ENCODE measurements around the gene RAPGEF4.

The RAPGEF4 gene

GRCh38 chr2:172806493-172806892 lies 70.8 kb downstream of the RAPGEF4 start:
- Histone ChIP-seq H3K79me2 (ENCODE audit: control insufficient read depth, low read length) (no peaks in the 10 kb centered on the region), H3K4me2 (ENCODE audit: low read length) (no peak overlapping the region), H3K9me3 (ENCODE audit: control insufficient read depth, insufficient read depth, low read length) (peaks cover 5% of the 10 kb centered on the region; the same call in 1 of the 2 replicates), H3K4me1 (ENCODE audit: control insufficient read depth, low read length) (no peaks in the 10 kb centered on the region), H3F3A (ENCODE audit: control insufficient read depth, insufficient read depth) (no peaks in the 10 kb centered on the region), H4K20me1 (ENCODE audit: control insufficient read depth, insufficient read depth, low read depth, low read length) (no peaks in the 10 kb centered on the region), H3K36me3 (ENCODE audit: control insufficient read depth, low read length) (no peaks in the 10 kb centered on the region), H3K27ac (ENCODE audit: low read depth, low read length) (no peak overlapping the region), H3K4me3 (ENCODE audit: low read length) (no peak overlapping the region), H3K27me3 (ENCODE audit: control insufficient read depth, low read length) (0 out of 2 replicates have a peak, but pooled peaks cover 3% of the 10 kb centered on the region), H3K9me2 (replicated peaks; ENCODE audit: control insufficient read depth, low read length) (no peaks in the 10 kb centered on the region)
- TF ChIP-seq EZH2phosphoT487 (IDR thresholded peaks at IDR 0.05; ENCODE audit: borderline replicate concordance, low read length), result no peak
- peak; percentile 82 for TF ChIP-seq CTCF (IDR thresholded peaks at IDR 0.05; ENCODE audit: low read depth, low read length, poor library complexity, severe bottlenecking)

GRCh38 chr2:172806996-172807395 lies 71.4 kb downstream of the RAPGEF4 start:
- Histone ChIP-seq H4K20me1 (ENCODE audit: control insufficient read depth, insufficient read depth, low read depth, low read length) (no peaks in the 10 kb centered on the region), H3K79me2 (ENCODE audit: control insufficient read depth, low read length) (no peaks in the 10 kb centered on the region), H3F3A (ENCODE audit: control insufficient read depth, insufficient read depth) (no peaks in the 10 kb centered on the region), H3K4me2 (ENCODE audit: low read length) (no peak overlapping the region), H3K9me3 (ENCODE audit: control insufficient read depth, insufficient read depth, low read length) (peaks cover 5% of the 10 kb centered on the region; the same call in 1 of the 2 replicates), H3K36me3 (ENCODE audit: control insufficient read depth, low read length) (no peaks in the 10 kb centered on the region), H3K4me3 (ENCODE audit: low read length) (no peak overlapping the region), H3K4me1 (ENCODE audit: control insufficient read depth, low read length) (no peaks in the 10 kb centered on the region), H3K27me3 (ENCODE audit: control insufficient read depth, low read length) (0 out of 2 replicates have a peak, but pooled peaks cover 3% of the 10 kb centered on the region), H3K9me2 (replicated peaks; ENCODE audit: control insufficient read depth, low read length) (no peaks in the 10 kb centered on the region), H3K27ac (ENCODE audit: low read depth, low read length) (no peak overlapping the region)
- TF ChIP-seq EZH2phosphoT487 (IDR thresholded peaks at IDR 0.05; ENCODE audit: borderline replicate concordance, low read length) (no peak), CTCF (IDR thresholded peaks at IDR 0.05; ENCODE audit: low read depth, low read length, poor library complexity, severe bottlenecking) (no peak)

- H3K9me2 ChIP-seq (replicated peaks; ENCODE audit: control insufficient read depth, low read length), result no peaks in the 10 kb centered on the region
- H3K27me3 ChIP-seq (ENCODE audit: control insufficient read depth, low read length), result 0 out of 2 replicates have a peak, but pooled peaks cover 3% of the 10 kb centered on the region
- no peaks in the 10 kb centered on the region for H3K79me2 ChIP-seq (ENCODE audit: control insufficient read depth, low read length)
- H3K9me3 ChIP-seq (ENCODE audit: control insufficient read depth, insufficient read depth, low read length), result peaks cover 2% of the 10 kb centered on the region; the same call in 1 of the 2 replicates
- H3K4me3 ChIP-seq (ENCODE audit: low read length), result no peak overlapping the region
- no peaks in the 10 kb centered on the region for H3K4me1 ChIP-seq (ENCODE audit: control insufficient read depth, low read length)
- TF ChIP-seq CTCF (IDR thresholded peaks at IDR 0.05; ENCODE audit: low read depth, low read length, poor library complexity, severe bottlenecking) (no peak), EZH2phosphoT487 (IDR thresholded peaks at IDR 0.05; ENCODE audit: borderline replicate concordance, low read length) (no peak)
- no peak overlapping the region for H3K27ac ChIP-seq (ENCODE audit: low read depth, low read length)
- H4K20me1 ChIP-seq (ENCODE audit: control insufficient read depth, insufficient read depth, low read depth, low read length), result no peaks in the 10 kb centered on the region
- no peaks in the 10 kb centered on the region for H3F3A ChIP-seq (ENCODE audit: control insufficient read depth, insufficient read depth)
- H3K4me2 ChIP-seq (ENCODE audit: low read length), result no peak overlapping the region
- no peaks in the 10 kb centered on the region for H3K36me3 ChIP-seq (ENCODE audit: control insufficient read depth, low read length)
Observed at GRCh38 chr2:172808156-172808555, 72.5 kb downstream of the RAPGEF4 start.
